Liver (tissue), 9 donors: ENCODE data around the gene MBNL3. TPM values are rescaled to one million over a fixed set of nuclear protein-coding genes. Genes with fewer than 3 reads are reported as not detected.

Experiments
- DNase-seq: peaks from one replicate; pipeline ENCODE4 v3.0.0-alpha.2; 2017; ENCODE audit warnings: low spot score
- H3K27ac ChIP-seq, 2 donors: one replicate each; pipeline ENCODE4 v1.7.0; 2013; ENCODE audit warnings: inconsistent platforms in 2 of 2, low read length in 2 of 2, control low read depth in 1 of 2, low read depth in 1 of 2, mild to moderate bottlenecking in 1 of 2
- H3K27me3 ChIP-seq, 4 donors: one replicate each; pipeline versions ENCODE4 v1.6.1 to v1.7.0; 2013; ENCODE audit warnings: low read length in 3 of 4, inconsistent platforms in 1 of 4, mild to moderate bottlenecking in 1 of 4, moderate library complexity in 1 of 4; ENCODE audit not compliant: control insufficient read depth in 4 of 4, insufficient read depth in 4 of 4
- H3K36me3 ChIP-seq, 4 donors: one replicate each; pipeline versions ENCODE4 v1.6.1 to v1.7.0; 2013; ENCODE audit warnings: low read length in 3 of 4, mild to moderate bottlenecking in 3 of 4, low read depth in 1 of 4, moderate library complexity in 1 of 4; ENCODE audit not compliant: control insufficient read depth in 4 of 4, insufficient read depth in 3 of 4
- H3K4me1 ChIP-seq, 4 donors: one replicate each; pipeline versions ENCODE4 v1.6.1 to v1.7.0; 2013; ENCODE audit warnings: low read length in 3 of 4, mild to moderate bottlenecking in 3 of 4, moderate library complexity in 1 of 4; ENCODE audit not compliant: control insufficient read depth in 4 of 4, insufficient read depth in 4 of 4
- H3K4me3 ChIP-seq, 3 donors: one replicate each; pipeline versions ENCODE4 v1.6.1 to v1.7.0; 2013; ENCODE audit warnings: low read length in 3 of 3, control low read depth in 1 of 3, low read depth in 1 of 3, mild to moderate bottlenecking in 1 of 3
- H3K9ac ChIP-seq, 2 donors: one replicate each; pipeline ENCODE4 v1.7.0; 2013; ENCODE audit warnings: low read length in 2 of 2, mild to moderate bottlenecking in 2 of 2, moderate library complexity in 2 of 2, control low read depth in 1 of 2, low read depth in 1 of 2
- H3K9me3 ChIP-seq, 4 donors: one replicate each; pipeline versions ENCODE4 v1.6.1 to v1.7.0; 2013; ENCODE audit warnings: low read length in 3 of 4; ENCODE audit not compliant: control insufficient read depth in 4 of 4
- EGR1 ChIP-seq, 2 donors: IDR thresholded peaks; 2 replicates each; pipeline ENCODE4 v1.6.1; 2016 to 2018; ENCODE audit warnings: antibody characterized with exemption in 2 of 2, low read depth in 2 of 2
- FOXA1 ChIP-seq: IDR thresholded peaks from 2 replicates; pipeline ENCODE4 v1.6.1; 2016; ENCODE audit warnings: antibody characterized with exemption
- FOXA2 ChIP-seq: IDR thresholded peaks from 2 replicates; pipeline ENCODE4 v1.6.1; 2016; ENCODE audit warnings: antibody characterized with exemption
- GABPA ChIP-seq, 2 donors: IDR thresholded peaks in 1 of 2; conservative IDR thresholded peaks in 1 of 2; 2 replicates each; pipeline ENCODE4 v1.6.1; 2016; ENCODE audit warnings: antibody characterized with exemption in 2 of 2, mild to moderate bottlenecking in 1 of 2, moderate library complexity in 1 of 2
- HNF4A ChIP-seq, 2 donors: conservative IDR thresholded peaks; 2 replicates each; pipeline ENCODE4 v1.6.1; 2016; ENCODE audit warnings: antibody characterized with exemption in 2 of 2, mild to moderate bottlenecking in 2 of 2
- HNF4G ChIP-seq: IDR thresholded peaks from 2 replicates; pipeline ENCODE4 v1.6.1; 2016; ENCODE audit warnings: antibody characterized with exemption
- JUND ChIP-seq, 2 donors: IDR thresholded peaks; 2 replicates each; pipeline ENCODE4 v1.6.1; 2016; ENCODE audit warnings: antibody characterized with exemption in 2 of 2
- MAX ChIP-seq: IDR thresholded peaks from 2 replicates; pipeline ENCODE4 v1.6.1; 2016; ENCODE audit warnings: antibody characterized with exemption
- NR2F2 ChIP-seq: IDR thresholded peaks from 2 replicates; pipeline ENCODE4 v1.6.1; 2016; ENCODE audit warnings: antibody characterized with exemption
- RAD21 ChIP-seq, 2 donors: IDR thresholded peaks; 2 replicates each; pipeline ENCODE4 v1.6.1; 2016; ENCODE audit warnings: antibody characterized with exemption in 2 of 2, mild to moderate bottlenecking in 2 of 2
- RXRA ChIP-seq, 2 donors: IDR thresholded peaks; 2 replicates each; pipeline ENCODE4 v1.6.1; 2017 to 2018; ENCODE audit warnings: antibody characterized with exemption in 2 of 2, mild to moderate bottlenecking in 1 of 2
- SP1 ChIP-seq: IDR thresholded peaks from 2 replicates; pipeline ENCODE4 v1.6.1; 2018; ENCODE audit warnings: antibody characterized with exemption, mild to moderate bottlenecking
- TAF1 ChIP-seq: conservative IDR thresholded peaks from 2 replicates; pipeline ENCODE4 v1.6.1; 2016; ENCODE audit warnings: antibody characterized with exemption, mild to moderate bottlenecking
- YY1 ChIP-seq: IDR thresholded peaks from 2 replicates; pipeline ENCODE4 v1.6.1; 2016; ENCODE audit warnings: antibody characterized with exemption, mild to moderate bottlenecking
- ZBTB33 ChIP-seq: IDR thresholded peaks from 2 replicates; pipeline ENCODE4 v1.6.1; 2016; ENCODE audit warnings: antibody characterized with exemption
- polyA plus RNA-seq, 2 donors: library from polyadenylated mRNA; stranded (reverse) in 1 of 2; unstranded in 1 of 2; fragments of 200-250 nt in 1 of 2; fragments of >200 nt in 1 of 2; fragmentation: Nextera tagmentation in 1 of 2; extraction: Ambion mirVana in 1 of 2; gene quantifications; one replicate each; pipeline versions ENCODE4 v1.2.1 to v1.2.3, GENCODE V29; 2013 to 2015
- total RNA-seq, 2 donors: library from RNA; depleted of rRNA; stranded (reverse); fragments of >200 nt; gene quantifications; one replicate each; pipeline ENCODE4 v1.2.3, GENCODE V29; 2014
- TF ChIP-seq, protein P1 (sequence below): IDR thresholded peaks from 2 replicates; pipeline ENCODE4 v1.6.1; 2016; ENCODE audit warnings: antibody characterized with exemption
- TF ChIP-seq, protein P2 (sequence below): fragments of 150-350 bp; IDR thresholded peaks from 2 replicates; pipeline ENCODE4 v1.5.1; 2017; ENCODE audit warnings: improper control_type of control experiment, low read depth, low read length; ENCODE audit not compliant: missing input control
- TF ChIP-seq, protein P3 (sequence below): IDR thresholded peaks from 2 replicates; pipeline ENCODE4 v1.6.1; 2016; ENCODE audit warnings: antibody characterized with exemption, mild to moderate bottlenecking
- donor health status: healthy.
- donor health status: healthy.
- donor health status: healthy.
- donor health status: healthy.
- donor health status: healthy.

Gene MBNL3
- total and polyA plus RNA-seq, 4 donors, result 20.6 to 149 (median 82.3) TPM

DNA sequence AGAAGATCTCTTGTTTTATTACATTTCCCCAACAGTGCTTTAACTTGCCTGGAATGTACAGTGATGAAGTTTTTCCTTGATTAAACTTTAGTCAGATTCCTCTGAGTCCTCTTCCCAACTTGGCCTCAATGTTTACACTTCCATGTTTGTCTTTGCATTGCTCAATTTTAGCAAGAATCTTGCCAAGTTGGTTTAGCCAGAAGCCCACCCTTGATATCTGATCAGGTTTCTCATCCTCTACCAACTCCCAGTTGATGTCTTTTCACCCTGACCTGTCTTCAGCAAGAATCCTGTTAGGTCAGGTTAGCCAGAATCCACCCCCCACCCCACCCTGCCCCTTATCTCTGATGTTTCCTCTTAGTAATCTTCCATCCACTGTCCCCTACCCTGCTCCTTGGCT, 120.9 kb downstream of the MBNL3 start:
- Histone ChIP-seq H3K27me3 (no peaks in the 10 kb centered on the region), H3K36me3 (no peaks in the 10 kb centered on the region), H3K9ac (no peak overlapping the region), H3K4me1 (peaks cover 7 to 25% (median 19%) of the 10 kb centered on the region in 4 donors), H3K4me3 (no peak overlapping the region), H3K27ac (peak overlapping the region in 1 of 2 donors; percentile 37), H3K9me3 (no peaks in the 10 kb centered on the region)
- DNase-seq, result no peak
- peak; percentile 75 for TF ChIP-seq FOXA1
- TF ChIP-seq HNF4A (conservative IDR thresholded peaks at IDR 0.05), result peak; percentile 70 to 80
- TF ChIP-seq, protein P1, sequence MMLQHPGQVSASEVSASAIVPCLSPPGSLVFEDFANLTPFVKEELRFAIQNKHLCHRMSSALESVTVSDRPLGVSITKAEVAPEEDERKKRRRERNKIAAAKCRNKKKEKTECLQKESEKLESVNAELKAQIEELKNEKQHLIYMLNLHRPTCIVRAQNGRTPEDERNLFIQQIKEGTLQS, result no peak
- TF ChIP-seq, protein P2, sequence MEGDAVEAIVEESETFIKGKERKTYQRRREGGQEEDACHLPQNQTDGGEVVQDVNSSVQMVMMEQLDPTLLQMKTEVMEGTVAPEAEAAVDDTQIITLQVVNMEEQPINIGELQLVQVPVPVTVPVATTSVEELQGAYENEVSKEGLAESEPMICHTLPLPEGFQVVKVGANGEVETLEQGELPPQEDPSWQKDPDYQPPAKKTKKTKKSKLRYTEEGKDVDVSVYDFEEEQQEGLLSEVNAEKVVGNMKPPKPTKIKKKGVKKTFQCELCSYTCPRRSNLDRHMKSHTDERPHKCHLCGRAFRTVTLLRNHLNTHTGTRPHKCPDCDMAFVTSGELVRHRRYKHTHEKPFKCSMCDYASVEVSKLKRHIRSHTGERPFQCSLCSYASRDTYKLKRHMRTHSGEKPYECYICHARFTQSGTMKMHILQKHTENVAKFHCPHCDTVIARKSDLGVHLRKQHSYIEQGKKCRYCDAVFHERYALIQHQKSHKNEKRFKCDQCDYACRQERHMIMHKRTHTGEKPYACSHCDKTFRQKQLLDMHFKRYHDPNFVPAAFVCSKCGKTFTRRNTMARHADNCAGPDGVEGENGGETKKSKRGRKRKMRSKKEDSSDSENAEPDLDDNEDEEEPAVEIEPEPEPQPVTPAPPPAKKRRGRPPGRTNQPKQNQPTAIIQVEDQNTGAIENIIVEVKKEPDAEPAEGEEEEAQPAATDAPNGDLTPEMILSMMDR, result no peak
- TF ChIP-seq RAD21 (IDR thresholded peaks at IDR 0.05), result no peak
- no peak for TF ChIP-seq YY1
- TF ChIP-seq EGR1 (IDR thresholded peaks at IDR 0.05; ENCODE audit: low read depth in 2 of 2), result no peak
- peak; percentile 27 for TF ChIP-seq HNF4G
- no peak for TF ChIP-seq TAF1
- TF ChIP-seq SP1, result no peak
- TF ChIP-seq, protein P3, sequence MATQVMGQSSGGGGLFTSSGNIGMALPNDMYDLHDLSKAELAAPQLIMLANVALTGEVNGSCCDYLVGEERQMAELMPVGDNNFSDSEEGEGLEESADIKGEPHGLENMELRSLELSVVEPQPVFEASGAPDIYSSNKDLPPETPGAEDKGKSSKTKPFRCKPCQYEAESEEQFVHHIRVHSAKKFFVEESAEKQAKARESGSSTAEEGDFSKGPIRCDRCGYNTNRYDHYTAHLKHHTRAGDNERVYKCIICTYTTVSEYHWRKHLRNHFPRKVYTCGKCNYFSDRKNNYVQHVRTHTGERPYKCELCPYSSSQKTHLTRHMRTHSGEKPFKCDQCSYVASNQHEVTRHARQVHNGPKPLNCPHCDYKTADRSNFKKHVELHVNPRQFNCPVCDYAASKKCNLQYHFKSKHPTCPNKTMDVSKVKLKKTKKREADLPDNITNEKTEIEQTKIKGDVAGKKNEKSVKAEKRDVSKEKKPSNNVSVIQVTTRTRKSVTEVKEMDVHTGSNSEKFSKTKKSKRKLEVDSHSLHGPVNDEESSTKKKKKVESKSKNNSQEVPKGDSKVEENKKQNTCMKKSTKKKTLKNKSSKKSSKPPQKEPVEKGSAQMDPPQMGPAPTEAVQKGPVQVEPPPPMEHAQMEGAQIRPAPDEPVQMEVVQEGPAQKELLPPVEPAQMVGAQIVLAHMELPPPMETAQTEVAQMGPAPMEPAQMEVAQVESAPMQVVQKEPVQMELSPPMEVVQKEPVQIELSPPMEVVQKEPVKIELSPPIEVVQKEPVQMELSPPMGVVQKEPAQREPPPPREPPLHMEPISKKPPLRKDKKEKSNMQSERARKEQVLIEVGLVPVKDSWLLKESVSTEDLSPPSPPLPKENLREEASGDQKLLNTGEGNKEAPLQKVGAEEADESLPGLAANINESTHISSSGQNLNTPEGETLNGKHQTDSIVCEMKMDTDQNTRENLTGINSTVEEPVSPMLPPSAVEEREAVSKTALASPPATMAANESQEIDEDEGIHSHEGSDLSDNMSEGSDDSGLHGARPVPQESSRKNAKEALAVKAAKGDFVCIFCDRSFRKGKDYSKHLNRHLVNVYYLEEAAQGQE, result no peak
- no peak for TF ChIP-seq GABPA (IDR thresholded peaks at IDR 0.05 in 1 of 2, conservative IDR thresholded peaks at IDR 0.05 in 1 of 2)
- peak; percentile 90 for TF ChIP-seq FOXA2
- TF ChIP-seq ZBTB33, result no peak
- TF ChIP-seq JUND (IDR thresholded peaks at IDR 0.05), result peak in 1 of 2 donors; percentile 61
- TF ChIP-seq MAX, result peak; percentile 47
- TF ChIP-seq RXRA (IDR thresholded peaks at IDR 0.05), result peak in 1 of 2 donors; percentile 47
- TF ChIP-seq NR2F2, result no peak
